ENCODE results near the gene DUOXA1. TPM values are rescaled to one million over a fixed set of nuclear protein-coding genes. Genes with fewer than 3 reads are reported as not detected.

DUOXA1 gene, protein sequence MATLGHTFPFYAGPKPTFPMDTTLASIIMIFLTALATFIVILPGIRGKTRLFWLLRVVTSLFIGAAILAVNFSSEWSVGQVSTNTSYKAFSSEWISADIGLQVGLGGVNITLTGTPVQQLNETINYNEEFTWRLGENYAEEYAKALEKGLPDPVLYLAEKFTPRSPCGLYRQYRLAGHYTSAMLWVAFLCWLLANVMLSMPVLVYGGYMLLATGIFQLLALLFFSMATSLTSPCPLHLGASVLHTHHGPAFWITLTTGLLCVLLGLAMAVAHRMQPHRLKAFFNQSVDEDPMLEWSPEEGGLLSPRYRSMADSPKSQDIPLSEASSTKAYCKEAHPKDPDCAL
- total RNA-seq, result 5.9 TPM

DNA sequence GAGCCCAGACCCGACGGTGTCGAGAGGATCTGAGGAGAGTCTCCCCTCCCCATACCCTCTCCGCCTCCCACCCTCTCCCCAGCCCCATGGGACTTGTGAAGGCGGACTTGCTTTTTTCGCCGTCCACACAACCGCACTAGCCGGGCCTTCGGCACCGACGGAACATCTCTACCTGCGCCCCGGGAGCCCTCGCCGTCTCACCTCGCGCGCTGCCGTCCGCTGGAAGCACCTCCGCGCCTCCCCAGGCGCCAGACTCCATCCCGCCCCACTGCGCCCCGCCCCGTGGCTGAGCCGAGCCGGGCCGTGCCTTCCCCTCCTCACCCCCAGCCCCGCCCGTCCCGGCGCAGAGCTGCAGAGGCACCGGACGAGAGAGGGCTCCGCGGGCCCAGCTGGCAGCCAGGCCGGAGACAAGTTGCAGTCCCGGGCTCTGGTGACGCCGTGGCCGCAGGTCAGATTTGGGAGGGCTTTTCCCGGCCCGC, at the start of gene DUOXA1, which contains the start of gene DUOX1:
DUOXA1 (minus strand) TSS at position 229 of the 479 bp plus-strand sequence. CDS start 6,865 bp downstream, outside the sequence.
DUOX1 (plus strand) TSS at position 344 of the 479 bp plus-strand sequence. CDS start 1,973 bp downstream, outside the sequence.
- intact Hi-C loops (cut with DNase I), result no loop called here
- peak; percentile 80 for ATAC-seq
- peak; percentile 74 for DNase-seq (ENCODE audit: low spot score)

DNA sequence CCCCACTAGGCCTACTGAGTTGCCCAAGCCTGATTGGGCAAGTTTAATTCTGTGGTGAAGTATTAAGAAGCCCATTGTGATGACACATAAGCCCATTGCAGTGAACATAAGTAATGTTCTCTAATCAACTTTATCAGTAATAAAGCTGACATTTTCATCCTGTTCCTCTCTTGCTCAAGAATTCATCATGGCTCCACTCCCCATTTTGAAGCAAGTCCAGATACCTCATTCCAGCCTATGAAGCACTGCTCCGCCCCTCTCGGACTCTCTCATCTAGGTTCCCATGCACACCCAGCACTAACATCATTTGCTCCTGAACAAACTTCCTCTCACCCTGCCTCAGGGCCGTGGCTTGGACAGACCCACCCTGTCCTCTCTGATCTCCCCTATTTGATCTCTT, 47.6 kb upstream of the DUOXA1 start:
- intact Hi-C loops (cut with DNase I), result no loop called here
- DNase-seq (ENCODE audit: low spot score) (no peak), ATAC-seq (no peak)

DNA sequence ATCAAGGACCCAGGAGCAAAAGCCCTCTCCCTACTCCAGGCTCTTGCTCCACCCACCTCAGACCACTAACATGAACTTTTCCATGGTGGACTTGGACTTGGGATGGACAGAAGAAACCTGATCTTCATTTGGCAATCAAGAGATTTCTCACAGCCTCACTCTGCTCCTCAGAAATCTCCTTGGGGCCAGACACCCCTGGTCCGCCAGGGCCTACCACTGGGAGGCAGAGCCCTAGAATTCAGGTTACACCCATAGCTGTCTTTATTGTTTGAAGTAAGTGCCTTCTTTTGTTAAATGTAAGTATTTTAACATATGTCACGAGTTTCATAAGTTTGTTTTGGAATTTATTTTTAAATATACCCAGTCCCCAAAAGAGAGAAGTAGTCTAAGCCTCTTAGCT, 44.9 kb upstream of the DUOXA1 start:
- DNase-seq (ENCODE audit: low spot score) (no peak), ATAC-seq (no peak)
- intact Hi-C loops (cut with DNase I), result no loop called here

DNA sequence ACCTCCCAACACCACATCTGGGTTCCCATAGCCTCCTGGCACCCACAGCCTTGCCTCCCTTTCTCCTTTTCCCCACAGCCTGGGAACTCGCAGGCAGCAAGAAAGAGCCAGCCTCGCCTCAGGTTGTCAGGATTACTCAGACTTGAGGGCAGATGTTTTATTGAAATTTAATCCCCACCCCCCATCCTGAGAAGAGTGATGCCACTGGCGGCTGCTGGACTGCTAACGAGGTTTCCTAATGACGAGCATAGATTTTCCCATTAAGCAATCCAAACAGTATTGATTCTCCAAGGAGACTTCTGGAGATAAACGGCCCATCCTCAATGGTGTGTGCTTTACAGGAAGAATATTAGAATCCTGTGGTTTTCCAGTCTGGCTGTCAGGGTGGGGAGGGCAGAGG, 44.4 kb upstream of the DUOXA1 start:
- no peak for ATAC-seq
- no peak for DNase-seq (ENCODE audit: low spot score)
- intact Hi-C loops (cut with DNase I), result no loop called here

DNA sequence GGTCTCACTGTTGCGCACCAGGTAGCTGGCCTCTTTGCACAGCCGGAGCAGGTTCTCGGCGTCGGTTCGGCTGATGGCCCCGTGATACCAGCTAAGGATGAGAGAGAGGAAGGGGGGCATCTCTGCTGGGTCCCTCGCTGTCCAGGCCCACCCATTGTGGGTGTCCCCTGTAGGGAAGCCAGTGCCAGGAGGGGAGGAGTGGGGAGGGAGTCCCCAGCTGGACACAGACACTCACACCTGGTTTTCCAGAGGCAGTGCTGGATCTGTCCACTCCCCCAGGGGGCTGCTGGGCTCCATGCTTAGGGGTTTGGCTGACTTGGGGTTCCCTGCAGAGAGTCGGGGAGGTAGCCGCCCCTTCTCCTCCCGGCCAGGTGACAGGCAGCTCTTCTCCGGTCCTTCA, 42.2 kb upstream of the DUOXA1 start:
- ATAC-seq (no peak), DNase-seq (ENCODE audit: low spot score) (no peak)
- intact Hi-C loops (cut with DNase I), result no loop called here

DNA sequence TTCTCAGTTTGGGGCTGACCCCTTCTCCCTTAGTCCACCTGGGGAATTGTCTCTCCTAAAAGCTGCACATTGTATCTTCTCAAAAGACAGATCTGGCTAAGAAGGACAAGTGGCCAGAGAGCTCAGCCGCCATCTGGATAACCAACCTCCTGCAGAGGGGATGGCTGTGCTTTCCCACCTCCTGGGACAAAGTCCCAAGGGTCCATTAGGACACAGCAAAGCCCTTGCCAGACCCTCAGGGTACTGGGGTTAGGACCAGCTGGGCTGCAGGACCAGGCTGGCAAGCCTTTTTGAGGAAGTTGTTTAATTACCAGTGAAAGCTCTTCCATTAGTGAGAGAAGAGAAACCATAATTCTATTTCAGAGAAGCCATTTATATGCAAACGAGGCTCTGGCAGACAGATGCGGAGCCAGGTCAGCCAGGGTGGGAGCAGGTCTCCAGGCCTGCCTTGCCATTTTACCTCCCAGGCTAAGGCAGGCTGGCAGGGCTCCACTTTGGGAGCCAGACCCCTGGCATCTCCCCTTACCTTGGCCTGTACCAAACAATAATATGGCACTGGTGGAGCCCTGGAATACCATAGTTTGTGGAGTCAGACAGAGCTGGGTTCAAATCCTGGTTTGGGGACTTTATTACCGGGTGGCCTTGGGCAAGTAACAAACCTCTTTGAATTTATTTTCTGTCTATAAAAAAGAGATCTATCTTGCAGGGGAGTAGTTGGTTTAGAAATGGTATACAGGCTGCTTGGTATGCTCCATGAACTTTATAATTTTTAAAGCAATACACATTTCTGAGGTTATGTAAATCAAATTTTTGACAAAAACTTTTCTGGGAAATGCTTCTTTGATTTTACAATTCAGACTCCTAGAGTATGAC, 40.2 kb upstream of the DUOXA1 start:
- ATAC-seq (no peak), DNase-seq (ENCODE audit: low spot score) (no peak)
- intact Hi-C loops (cut with DNase I), result loop anchor here (10.0 kb wide), 1 partner anchor 235 kb away; a partner anchor contains a TSS

DNA sequence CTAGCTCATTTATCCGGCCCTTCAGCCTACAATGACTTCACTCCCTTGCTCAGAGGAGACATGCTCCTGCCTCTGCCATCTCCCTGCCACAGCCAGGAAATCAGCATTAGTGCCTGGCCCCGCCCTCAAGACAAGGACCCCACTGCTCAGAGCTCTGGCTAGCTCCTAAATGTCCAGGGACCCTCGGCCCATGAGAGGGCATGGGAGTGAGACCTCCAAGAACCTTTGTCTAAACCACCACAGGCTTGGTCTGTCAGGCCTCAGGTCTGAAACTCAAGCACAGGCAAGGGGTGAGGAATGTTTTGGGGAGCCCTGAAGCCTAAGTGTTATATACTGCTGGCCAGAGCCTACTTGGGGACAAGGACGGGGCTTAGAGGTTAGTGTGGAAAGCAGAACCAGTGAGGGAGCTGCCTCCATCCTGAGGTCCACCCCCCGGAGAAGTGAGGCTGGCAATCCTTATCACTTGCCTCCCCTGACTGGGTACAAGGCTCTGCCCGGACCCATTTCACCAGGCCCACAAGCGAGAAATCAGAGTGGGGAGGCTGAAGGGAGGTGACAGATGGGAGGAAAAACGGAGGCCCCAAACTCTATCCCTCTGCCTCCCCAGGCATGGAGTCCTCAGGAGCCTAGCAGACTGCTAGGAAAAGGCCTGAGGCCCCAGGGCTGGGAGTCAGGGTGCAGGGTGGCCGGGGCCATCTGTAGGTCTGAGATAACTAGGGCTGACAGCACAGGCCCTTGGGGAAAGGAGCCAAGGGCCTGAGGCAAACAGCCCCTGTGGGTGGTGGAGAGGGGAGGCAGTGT, 39.3 kb upstream of the DUOXA1 start:
- no peak for ATAC-seq
- intact Hi-C loops (cut with DNase I), result loop anchor here (10.0 kb wide), 1 partner anchor 236 kb away; a partner anchor contains a TSS

DNA sequence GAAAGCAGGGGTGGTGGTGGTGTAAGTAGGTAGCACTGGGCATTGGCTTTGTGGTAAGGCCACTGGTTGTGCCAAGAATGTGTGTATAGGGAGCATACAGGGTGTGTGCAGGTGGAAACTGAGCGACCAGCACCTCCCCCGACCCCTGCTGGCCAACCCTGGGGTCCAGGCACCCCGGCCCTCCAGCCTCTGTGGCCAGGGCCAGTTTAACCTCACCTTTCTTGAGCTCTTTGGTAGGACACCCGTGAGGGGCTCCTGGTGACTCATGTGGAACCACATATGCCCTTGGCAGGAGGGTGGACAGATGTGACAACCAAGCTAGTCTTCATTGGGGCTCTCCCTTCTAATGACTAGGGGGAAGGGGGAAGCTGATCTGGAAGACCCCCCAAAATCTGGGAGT, 38.6 kb upstream of the DUOXA1 start:
- ATAC-seq (peak; percentile 1), DNase-seq (ENCODE audit: low spot score) (no peak)
- intact Hi-C loops (cut with DNase I), result loop anchor here (10.0 kb wide), 1 partner anchor 237 kb away; a partner anchor contains a TSS

More for the DNA sequence above, 39.3 kb upstream of the DUOXA1 start:
- no peak for DNase-seq (ENCODE audit: low spot score)

DNA sequence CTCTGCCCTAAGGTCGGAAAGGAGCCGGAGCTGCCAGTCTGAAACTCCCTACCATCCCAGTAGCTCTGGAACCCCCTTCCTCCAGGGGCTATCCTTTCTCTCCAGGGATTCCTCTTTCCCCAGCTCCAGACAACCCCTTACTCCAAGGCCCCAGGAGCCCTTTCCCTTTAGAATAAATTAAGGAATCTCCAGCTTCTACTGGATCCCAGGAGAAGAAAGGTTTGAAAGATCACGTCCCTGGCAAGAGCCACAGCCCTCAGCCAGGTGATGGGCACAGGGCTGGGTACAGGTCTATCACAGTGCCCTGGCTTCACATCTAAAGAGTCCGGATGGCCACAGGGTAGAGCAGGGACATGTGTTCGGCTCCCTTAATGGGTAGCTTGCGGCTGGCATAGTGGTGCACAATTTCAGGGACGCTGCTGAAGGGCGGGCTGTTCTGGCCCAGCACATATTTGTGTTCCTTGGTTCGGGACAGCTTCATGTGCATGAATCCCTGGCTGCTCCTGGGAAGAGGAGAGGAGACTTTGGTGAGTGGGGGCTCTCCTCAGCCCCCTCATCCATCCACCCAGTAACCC, 38.0 kb upstream of the DUOXA1 start:
- peak; percentile 11 for ATAC-seq
- intact Hi-C loops (cut with DNase I), result loop anchor here (10.0 kb wide), 1 partner anchor 237 kb away; a partner anchor contains a TSS

DNA sequence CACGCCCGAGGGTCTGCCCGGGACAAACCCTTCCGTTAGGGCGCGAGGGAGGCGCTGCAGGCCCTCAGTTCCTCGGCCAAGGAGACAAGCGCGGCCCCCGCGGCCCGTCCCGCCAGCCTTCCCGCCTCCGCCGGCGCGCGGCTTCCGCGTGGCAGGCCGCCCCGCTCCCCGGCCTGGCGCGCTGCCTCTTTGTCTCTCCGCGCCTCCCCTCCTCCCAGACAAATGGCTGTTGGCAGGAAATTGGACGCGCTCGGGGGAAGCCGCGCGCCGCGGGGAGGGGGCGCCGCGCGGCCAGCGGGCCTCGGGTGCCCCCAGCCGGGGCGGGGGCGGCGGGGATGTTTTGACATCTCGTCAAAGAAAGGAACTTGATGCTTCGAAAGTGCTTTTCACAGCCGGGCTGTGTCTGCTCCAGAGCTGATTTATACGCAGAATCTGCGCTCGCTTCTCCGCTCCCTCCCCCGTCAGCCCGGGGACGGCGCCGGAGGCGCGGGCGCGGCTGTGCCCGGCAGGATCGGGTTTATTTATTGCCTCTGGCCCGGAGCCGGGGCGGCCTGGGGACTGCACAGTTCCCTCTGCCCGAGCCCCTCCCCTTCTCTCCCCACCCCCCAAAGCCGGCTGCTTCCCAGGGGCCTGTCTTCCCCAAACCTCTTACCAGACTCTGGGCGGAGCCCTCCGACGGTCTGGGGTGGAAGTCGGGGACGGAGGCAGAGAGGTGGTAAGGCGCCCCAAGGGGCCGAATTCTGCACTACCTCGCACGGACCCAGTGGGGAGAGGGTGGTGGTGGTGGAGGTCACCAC, 37.4 kb upstream of the DUOXA1 start:
- intact Hi-C loops (cut with DNase I), result loop anchor here (10.0 kb wide), 1 partner anchor 238 kb away; a partner anchor contains a TSS
- peak; percentile 89 for DNase-seq (ENCODE audit: low spot score)
- ATAC-seq, result peak; percentile 83

More for the DNA sequence above, 38.0 kb upstream of the DUOXA1 start:
- no peak for DNase-seq (ENCODE audit: low spot score)

DNA sequence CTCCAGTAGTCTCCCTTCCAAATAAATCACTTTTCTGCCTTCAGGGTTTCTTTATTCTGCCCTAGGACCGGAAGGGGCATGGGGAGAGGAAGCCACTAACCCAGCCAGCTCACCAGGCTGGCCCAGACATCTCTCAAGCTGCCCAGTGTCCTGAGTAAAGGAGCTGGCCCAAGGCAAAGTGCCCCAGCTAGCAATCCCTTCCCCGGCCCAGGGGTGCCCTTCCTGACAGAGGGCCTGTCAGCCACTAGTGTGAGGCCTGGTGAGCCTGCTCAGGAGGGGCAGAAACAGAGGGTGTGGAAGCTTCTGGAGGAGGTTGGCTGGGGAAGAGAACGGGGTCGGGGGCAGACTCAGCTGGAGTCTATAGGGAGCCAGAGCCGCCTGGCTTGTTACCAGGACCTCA, 35.9 kb upstream of the DUOXA1 start:
- intact Hi-C loops (cut with DNase I), result loop anchor here (10.0 kb wide), 1 partner anchor 239 kb away; a partner anchor contains a TSS
- DNase-seq (ENCODE audit: low spot score), result no peak
- ATAC-seq, result no peak

DNA sequence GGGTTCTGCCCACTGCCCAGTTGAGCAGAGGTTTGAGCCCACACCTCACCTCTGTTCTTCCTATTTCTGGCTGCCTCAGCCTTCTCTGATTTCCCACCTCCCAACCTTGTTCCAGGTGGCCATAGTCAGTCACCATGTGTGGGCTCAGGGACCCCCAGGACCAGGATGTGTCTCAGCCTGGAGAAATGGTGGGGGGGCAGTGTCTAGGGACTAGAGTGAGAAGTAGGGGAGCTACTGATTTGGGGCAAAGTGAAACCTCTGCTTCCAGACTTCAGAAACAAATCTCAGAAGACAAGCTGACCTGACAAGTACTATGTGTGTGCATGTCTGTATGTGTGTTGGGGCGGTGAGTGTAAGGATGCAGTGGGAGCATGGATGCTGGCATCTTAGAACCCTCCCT, 35.2 kb upstream of the DUOXA1 start:
- DNase-seq (ENCODE audit: low spot score) (no peak), ATAC-seq (no peak)
- intact Hi-C loops (cut with DNase I), result loop anchor here (10.0 kb wide), 1 partner anchor 240 kb away; a partner anchor contains a TSS

DNA sequence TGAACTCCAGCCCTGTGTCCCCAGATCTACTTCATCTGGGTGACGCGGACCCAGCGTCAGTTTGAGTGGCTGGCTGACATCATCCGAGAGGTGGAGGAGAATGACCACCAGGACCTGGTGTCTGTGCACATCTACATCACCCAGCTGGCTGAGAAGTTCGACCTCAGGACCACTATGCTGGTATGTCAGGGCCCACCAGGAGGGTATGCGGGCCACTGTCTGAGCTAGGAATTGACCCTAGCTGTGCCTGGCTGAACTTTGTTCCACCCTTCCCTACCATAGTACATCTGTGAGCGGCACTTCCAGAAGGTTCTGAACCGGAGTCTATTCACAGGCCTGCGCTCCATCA, 33.8 kb upstream of the DUOXA1 start:
- intact Hi-C loops (cut with DNase I), result loop anchor here (10.0 kb wide), 1 partner anchor 241 kb away; a partner anchor contains a TSS
- DNase-seq (ENCODE audit: low spot score), result no peak
- no peak for ATAC-seq

DNA sequence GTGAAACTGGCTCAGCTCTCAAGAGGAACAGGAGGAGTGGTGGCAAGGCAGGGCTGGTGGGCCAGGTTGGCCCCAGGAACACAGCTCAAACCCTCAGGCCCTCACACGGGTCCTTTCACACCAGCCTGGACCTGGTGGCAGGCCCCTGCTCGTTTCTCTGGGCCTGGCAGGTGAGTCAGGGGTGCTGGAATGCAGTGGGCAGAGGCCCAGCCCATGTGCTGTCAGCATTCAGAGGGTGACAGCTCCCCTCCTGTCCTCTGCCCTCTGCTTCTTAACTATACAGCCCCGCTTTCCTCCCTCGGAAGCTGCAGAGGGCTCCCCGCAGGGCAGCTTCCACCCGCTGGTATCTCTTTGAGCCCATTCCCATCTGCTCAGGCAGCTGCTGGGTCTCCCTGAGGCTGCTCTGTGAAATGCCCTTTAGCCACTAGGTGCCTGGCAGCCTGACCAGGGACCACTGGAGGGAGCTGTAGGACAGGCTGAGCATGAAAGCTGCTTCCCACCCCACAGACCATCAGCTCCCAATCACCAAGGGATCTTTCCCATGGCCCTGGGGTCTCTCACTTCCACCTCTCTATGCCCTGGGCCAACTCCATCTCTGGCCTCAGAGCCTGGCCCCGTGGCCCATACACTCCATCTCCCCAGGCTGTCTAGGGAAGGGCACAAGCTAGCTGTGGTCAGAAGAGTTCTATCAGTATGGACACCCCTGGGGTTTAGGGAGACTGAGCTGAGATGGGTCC, 33.3 kb upstream of the DUOXA1 start:
- ATAC-seq, result peak; percentile 75
- intact Hi-C loops (cut with DNase I), result loop anchor here (10.0 kb wide), 1 partner anchor 242 kb away; a partner anchor contains a TSS
- peak; percentile 87 for DNase-seq (ENCODE audit: low spot score)

DNA sequence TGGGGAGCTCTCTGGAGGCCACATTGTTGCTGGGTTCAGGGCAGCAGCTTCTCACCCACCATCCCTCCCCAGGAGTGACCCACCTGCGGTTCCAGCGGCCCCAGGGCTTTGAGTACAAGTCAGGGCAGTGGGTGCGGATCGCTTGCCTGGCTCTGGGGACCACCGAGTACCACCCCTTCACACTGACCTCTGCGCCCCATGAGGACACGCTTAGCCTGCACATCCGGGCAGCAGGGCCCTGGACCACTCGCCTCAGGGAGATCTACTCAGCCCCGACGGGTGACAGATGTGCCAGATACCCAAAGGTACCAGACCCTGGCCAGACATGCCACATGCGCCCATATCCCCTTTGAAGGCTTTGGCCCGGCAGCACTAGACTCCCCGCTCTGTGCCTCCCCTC, 32.0 kb upstream of the DUOXA1 start:
- intact Hi-C loops (cut with DNase I), result loop anchor here (10.0 kb wide), 1 partner anchor 243 kb away; a partner anchor contains a TSS
- no peak for ATAC-seq
- no peak for DNase-seq (ENCODE audit: low spot score)

DNA sequence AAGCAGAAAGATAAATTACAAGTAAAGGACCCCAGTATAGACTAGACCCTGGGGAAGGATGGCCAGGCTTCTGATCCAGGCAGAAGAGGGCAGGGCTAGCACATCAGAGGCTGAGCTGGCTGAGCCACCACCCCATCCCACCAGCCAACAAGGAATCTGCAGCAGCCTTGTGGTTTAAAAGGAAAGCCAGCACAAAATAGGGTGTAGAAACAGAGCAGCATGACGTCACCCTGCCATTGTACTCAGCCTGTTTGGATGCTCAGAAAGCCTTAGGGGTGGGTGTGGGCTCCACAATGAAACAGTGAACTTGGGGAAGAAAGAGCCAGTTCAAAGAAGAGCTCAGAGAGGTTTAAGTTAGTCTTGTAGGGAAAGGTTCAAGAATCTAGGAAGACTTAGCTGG, 28.3 kb upstream of the DUOXA1 start:
- intact Hi-C loops (cut with DNase I), result no loop called here
- DNase-seq (ENCODE audit: low spot score), result no peak
- ATAC-seq, result peak; percentile 64
